ENCODE measurements around the gene PPP6R2. TPM values are rescaled to one million over a fixed set of nuclear protein-coding genes. Genes with fewer than 3 reads are reported as not detected.

PPP6R2 gene
- total and polyA plus RNA-seq, 2 donors (not counting 3 experiments of a cell fraction or from before 2014, with no cell fraction given), result 38.6 to 54.6 TPM

- H3K36me3 ChIP-seq (ENCODE audit: control insufficient read depth in 2 of 2, extremely low read depth in 1 of 2, insufficient read depth in 2 of 2, low read length in 2 of 2), result no peaks in the 10 kb centered on the region
- TF ChIP-seq EZH2 (IDR thresholded peaks at IDR 0.05; ENCODE audit: borderline replicate concordance, low read depth, low read length, severe bottlenecking), result no peak
- TF ChIP-seq, protein P1, sequence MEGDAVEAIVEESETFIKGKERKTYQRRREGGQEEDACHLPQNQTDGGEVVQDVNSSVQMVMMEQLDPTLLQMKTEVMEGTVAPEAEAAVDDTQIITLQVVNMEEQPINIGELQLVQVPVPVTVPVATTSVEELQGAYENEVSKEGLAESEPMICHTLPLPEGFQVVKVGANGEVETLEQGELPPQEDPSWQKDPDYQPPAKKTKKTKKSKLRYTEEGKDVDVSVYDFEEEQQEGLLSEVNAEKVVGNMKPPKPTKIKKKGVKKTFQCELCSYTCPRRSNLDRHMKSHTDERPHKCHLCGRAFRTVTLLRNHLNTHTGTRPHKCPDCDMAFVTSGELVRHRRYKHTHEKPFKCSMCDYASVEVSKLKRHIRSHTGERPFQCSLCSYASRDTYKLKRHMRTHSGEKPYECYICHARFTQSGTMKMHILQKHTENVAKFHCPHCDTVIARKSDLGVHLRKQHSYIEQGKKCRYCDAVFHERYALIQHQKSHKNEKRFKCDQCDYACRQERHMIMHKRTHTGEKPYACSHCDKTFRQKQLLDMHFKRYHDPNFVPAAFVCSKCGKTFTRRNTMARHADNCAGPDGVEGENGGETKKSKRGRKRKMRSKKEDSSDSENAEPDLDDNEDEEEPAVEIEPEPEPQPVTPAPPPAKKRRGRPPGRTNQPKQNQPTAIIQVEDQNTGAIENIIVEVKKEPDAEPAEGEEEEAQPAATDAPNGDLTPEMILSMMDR (IDR thresholded peaks at IDR 0.05; ENCODE audit: extremely low read depth in 1 of 2, insufficient read depth in 1 of 2, low read depth in 1 of 2, low read length in 2 of 2), result no peak
- TF ChIP-seq, protein P2, sequence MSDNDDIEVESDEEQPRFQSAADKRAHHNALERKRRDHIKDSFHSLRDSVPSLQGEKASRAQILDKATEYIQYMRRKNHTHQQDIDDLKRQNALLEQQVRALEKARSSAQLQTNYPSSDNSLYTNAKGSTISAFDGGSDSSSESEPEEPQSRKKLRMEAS (IDR thresholded peaks at IDR 0.05; ENCODE audit: insufficient read depth, insufficient read length), result no peak
- TF ChIP-seq MYC (IDR thresholded peaks at IDR 0.05; ENCODE audit: low read depth, low read length), result no peak
- TF ChIP-seq JUN (IDR thresholded peaks at IDR 0.05; ENCODE audit: borderline replicate concordance, insufficient read depth, insufficient read length, low read depth), result no peak
- TF ChIP-seq GATA2 (IDR thresholded peaks at IDR 0.05; ENCODE audit: insufficient read depth, insufficient read length, low read depth, low read length), result no peak
- no peak for TF ChIP-seq POLR2AphosphoS5 (IDR thresholded peaks at IDR 0.05; ENCODE audit: insufficient read depth, low read depth, low read length)
- TF ChIP-seq POLR2A (IDR thresholded peaks at IDR 0.05; ENCODE audit: low read depth, low read length), result no peak
- TF ChIP-seq FOS (IDR thresholded peaks at IDR 0.05; ENCODE audit: borderline replicate concordance, insufficient read depth, low read length), result no peak
- H3K27me3 ChIP-seq (ENCODE audit: control insufficient read depth in 2 of 2, insufficient read depth in 2 of 2, low read length in 2 of 2), result peaks cover 10 to 22% of the 10 kb centered on the region in 2 experiments
- DNase-seq (ENCODE audit: low read depth, low spot score) (no peak), FAIRE-seq (no peak)
- no peaks in the 10 kb centered on the region for H4K20me1 ChIP-seq (replicated peaks; ENCODE audit: control insufficient read depth, extremely low read depth, insufficient read depth, low read length)
- H3K9me1 ChIP-seq (replicated peaks; ENCODE audit: control insufficient read depth, extremely low read depth, insufficient read depth, low read length), result no peaks in the 10 kb centered on the region
- no peak overlapping the region for H2AFZ ChIP-seq (ENCODE audit: low read depth, low read length)
- no peak overlapping the region for H3K9ac ChIP-seq (replicated peaks; ENCODE audit: extremely low read depth, insufficient read depth, low read length)
- intact Hi-C loops (cut with micrococcal nuclease), result no loop called here
- H3K9me3 ChIP-seq (replicated peaks; ENCODE audit: control insufficient read depth, insufficient read depth, low read length), result no peaks in the 10 kb centered on the region
- CTCF ChIA-PET, result interaction anchor here (0.5 kb wide), 1 partner anchor 117 kb away, joined by 3 read pairs; no protein-coding TSS in a partner anchor
- no peak overlapping the region for H3K4me2 ChIP-seq (ENCODE audit: insufficient read depth, low read length)
- no peak overlapping the region for H3K27ac ChIP-seq (ENCODE audit: insufficient read depth, low read depth, low read length)
- dilution Hi-C loops (cut with MboI; ENCODE audit: extremely low pct_ligation_motif_present, low sequenced_read_pairs), result no loop called here
- POLR2A ChIA-PET, result no interaction called here
- H3K4me3 ChIP-seq (replicated peaks in 1 of 3; ENCODE audit: insufficient read depth in 1 of 3, low read depth in 1 of 3, low read length in 3 of 3), result no peak overlapping the region
- BruUV-seq (replicated peaks), result no TSS peak
- no peaks in the 10 kb centered on the region for H3K4me1 ChIP-seq (ENCODE audit: control insufficient read depth, extremely low read depth, insufficient read depth, low read length)
- no peaks in the 10 kb centered on the region for H3K79me2 ChIP-seq (ENCODE audit: control insufficient read depth, insufficient read depth, low read length)
Measured at GRCh38 chr22:50483106-50483505, 140.0 kb downstream of the PPP6R2 start.
